SK-N-SH (cell line): ENCODE results near the gene ASB7.

Experiments
- CTCF ChIP-seq: fragments of 200-600 bp; sonication (generic); IDR thresholded peaks from 2 replicates; pipeline ENCODE4 v1.6.1; 2017; ENCODE audit warnings: antibody characterized with exemption, mild to moderate bottlenecking, moderate library complexity
- EP300 ChIP-seq, 2 experiments: IDR thresholded peaks; 2 replicates each; pipeline versions ENCODE4 v1.4.0 to v1.6.1; 2012; ENCODE audit warnings: borderline replicate concordance in 1 of 2, low read depth in 1 of 2, low read length in 1 of 2
- MXI1 ChIP-seq: IDR thresholded peaks from 2 replicates; pipeline ENCODE4 v1.6.1; 2012; ENCODE audit warnings: mild to moderate bottlenecking, low read depth, low read length, improper control_type of control experiment
- USF1 ChIP-seq: IDR thresholded peaks from 2 replicates; pipeline ENCODE4 v1.4.0; 2012; ENCODE audit warnings: low read depth, borderline replicate concordance
- TF ChIP-seq, protein P1 (sequence below): IDR thresholded peaks from 2 replicates; pipeline ENCODE4; 2012

GRCh38 chr15:100658895-100659294 lies 56.5 kb downstream of the ASB7 start:
- TF ChIP-seq CTCF: no peak
- TF ChIP-seq, protein P1, sequence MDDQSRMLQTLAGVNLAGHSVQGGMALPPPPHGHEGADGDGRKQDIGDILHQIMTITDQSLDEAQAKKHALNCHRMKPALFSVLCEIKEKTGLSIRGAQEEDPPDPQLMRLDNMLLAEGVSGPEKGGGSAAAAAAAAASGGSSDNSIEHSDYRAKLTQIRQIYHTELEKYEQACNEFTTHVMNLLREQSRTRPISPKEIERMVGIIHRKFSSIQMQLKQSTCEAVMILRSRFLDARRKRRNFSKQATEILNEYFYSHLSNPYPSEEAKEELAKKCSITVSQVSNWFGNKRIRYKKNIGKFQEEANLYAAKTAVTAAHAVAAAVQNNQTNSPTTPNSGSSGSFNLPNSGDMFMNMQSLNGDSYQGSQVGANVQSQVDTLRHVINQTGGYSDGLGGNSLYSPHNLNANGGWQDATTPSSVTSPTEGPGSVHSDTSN: no peak
- TF ChIP-seq EP300 (IDR thresholded peaks at IDR 0.05; ENCODE audit: borderline replicate concordance in 1 of 2, low read depth in 1 of 2, low read length in 1 of 2): no peak
- no peak for TF ChIP-seq USF1
- TF ChIP-seq MXI1: no peak
